Spleen (tissue), 11 donors: ENCODE measurements around the gene KLF8. TPM values are rescaled to one million over a fixed set of nuclear protein-coding genes. Genes with fewer than 3 reads are reported as not detected.

Experiments
- DNase-seq: peaks from one replicate; pipeline ENCODE4 v3.0.0-alpha.2; 2020
- H3K27ac ChIP-seq, 8 donors: fragments of 200-600 bp; sonication (generic) in 7 of 8; 1 replicate in 4 of 8; 2 replicates in 4 of 8; pipeline versions ENCODE4 v1.5.0 to v1.8.0; 2016 to 2021; ENCODE audit warnings: inconsistent platforms in 4 of 8, mild to moderate bottlenecking in 4 of 8, moderate library complexity in 1 of 8
- H3K27me3 ChIP-seq, 7 donors: fragments of 200-600 bp; sonication (generic) in 6 of 7; replicated peaks in 1 of 7; 1 replicate in 4 of 7; 2 replicates in 3 of 7; pipeline versions ENCODE4 v1.5.0 to v1.8.0; 2016 to 2021; ENCODE audit warnings: inconsistent platforms in 3 of 7, mild to moderate bottlenecking in 1 of 7
- H3K36me3 ChIP-seq, 6 donors: fragments of 200-600 bp; sonication (generic) in 5 of 6; 1 replicate in 4 of 6; 2 replicates in 2 of 6; pipeline versions ENCODE4 v1.5.0 to v1.8.0; 2016 to 2021; ENCODE audit warnings: inconsistent platforms in 2 of 6
- H3K4me1 ChIP-seq, 6 donors: fragments of 200-600 bp; sonication (generic) in 5 of 6; 1 replicate in 3 of 6; 2 replicates in 3 of 6; pipeline versions ENCODE4 v1.5.0 to v1.8.0; 2016 to 2021; ENCODE audit warnings: inconsistent platforms in 3 of 6
- H3K4me3 ChIP-seq, 8 donors: fragments of 200-600 bp; sonication (generic) in 7 of 8; 1 replicate in 4 of 8; 2 replicates in 4 of 8; pipeline versions ENCODE4 v1.5.0 to v1.8.0; 2016 to 2021; ENCODE audit warnings: inconsistent platforms in 4 of 8, mild to moderate bottlenecking in 4 of 8, moderate library complexity in 2 of 8
- H3K9me3 ChIP-seq, 8 donors: fragments of 200-600 bp; sonication (generic) in 7 of 8; 1 replicate in 4 of 8; 2 replicates in 4 of 8; pipeline versions ENCODE4 v1.5.0 to v1.8.0; 2016 to 2021; ENCODE audit warnings: inconsistent platforms in 4 of 8
- POLR2A ChIP-seq, 3 donors: fragments of 450-650 bp; IDR thresholded peaks; one replicate each; pipeline ENCODE4 v1.5.1; 2017; ENCODE audit warnings: antibody characterized with exemption in 3 of 3, mild to moderate bottlenecking in 1 of 3
- POLR2AphosphoS5 ChIP-seq, 3 donors: sonication (generic); formaldehyde crosslinking; IDR thresholded peaks; one replicate each; pipeline ENCODE4 v1.5.1; 2017; ENCODE audit warnings: antibody characterized with exemption in 3 of 3
- WGBS, 5 donors: extraction: QIAGEN DNeasy Blood & Tissue Kit in 3 of 5; methylation state at CpG; one replicate each; pipeline versions ENCODE4 v1.1.5 to v1.1.7; 2013 to 2018; 5-methylcytosine and 5-hydroxymethylcytosine counted together
- intact Hi-C: fragments of 100-400 bp; cut with DNase I; formaldehyde crosslinking; loops from one replicate; pipeline ENCODE4 v1.15.0; 2023; ENCODE audit warnings: low total_unique reads
- polyA plus RNA-seq, 3 donors: library from polyadenylated mRNA; stranded (reverse); fragments of 200-250 nt; gene quantifications; one replicate each; pipeline ENCODE4 v1.2.1, GENCODE V29; 2013
- total RNA-seq, 7 donors: library from RNA; depleted of rRNA in 3 of 7; stranded (reverse); fragments of >200 nt in 3 of 7; fragmentation: NEBNext Ultra II Directional in 4 of 7; extraction: Animal tissue kit (Norgen Biotek cat#: 25700) in 4 of 7; gene quantifications; one replicate each; pipeline versions ENCODE4 v1.1.0 to v1.2.1, GENCODE V29; 2016 to 2021
- TF ChIP-seq, protein P1 (sequence below), 11 experiments: fragments of 200-600 bp in 7 of 11; fragments of 450-650 bp in 4 of 11; sonication (generic) in 4 of 11; IDR thresholded peaks in 8 of 11; conservative IDR thresholded peaks in 3 of 11; 1 replicate in 7 of 11; 2 replicates in 4 of 11; pipeline versions ENCODE4 v1.4.0 to v1.8.0; 2016 to 2021; ENCODE audit warnings: antibody characterized with exemption in 11 of 11, inconsistent platforms in 4 of 11, mild to moderate bottlenecking in 1 of 11
- donor health status: healthy with polysubstance abuse.
- donor health status: DM: no; HTN: no; CAD: no; lungs with moderate emphysema.
- donor health status: DM: no; HTN: no; CAD: no.
- donor health status: Bipolar disorder and iron deficiency.
- donor health status: healthy.
- donor health status: DM: no; HTN: no; CAD: no.
- donor health status: DM: yes; HTN: yes; CAD: no.

KLF8 gene
- total and polyA plus RNA-seq, 10 donors: 3.0 to 22.2 (median 8.6) TPM

DNA sequence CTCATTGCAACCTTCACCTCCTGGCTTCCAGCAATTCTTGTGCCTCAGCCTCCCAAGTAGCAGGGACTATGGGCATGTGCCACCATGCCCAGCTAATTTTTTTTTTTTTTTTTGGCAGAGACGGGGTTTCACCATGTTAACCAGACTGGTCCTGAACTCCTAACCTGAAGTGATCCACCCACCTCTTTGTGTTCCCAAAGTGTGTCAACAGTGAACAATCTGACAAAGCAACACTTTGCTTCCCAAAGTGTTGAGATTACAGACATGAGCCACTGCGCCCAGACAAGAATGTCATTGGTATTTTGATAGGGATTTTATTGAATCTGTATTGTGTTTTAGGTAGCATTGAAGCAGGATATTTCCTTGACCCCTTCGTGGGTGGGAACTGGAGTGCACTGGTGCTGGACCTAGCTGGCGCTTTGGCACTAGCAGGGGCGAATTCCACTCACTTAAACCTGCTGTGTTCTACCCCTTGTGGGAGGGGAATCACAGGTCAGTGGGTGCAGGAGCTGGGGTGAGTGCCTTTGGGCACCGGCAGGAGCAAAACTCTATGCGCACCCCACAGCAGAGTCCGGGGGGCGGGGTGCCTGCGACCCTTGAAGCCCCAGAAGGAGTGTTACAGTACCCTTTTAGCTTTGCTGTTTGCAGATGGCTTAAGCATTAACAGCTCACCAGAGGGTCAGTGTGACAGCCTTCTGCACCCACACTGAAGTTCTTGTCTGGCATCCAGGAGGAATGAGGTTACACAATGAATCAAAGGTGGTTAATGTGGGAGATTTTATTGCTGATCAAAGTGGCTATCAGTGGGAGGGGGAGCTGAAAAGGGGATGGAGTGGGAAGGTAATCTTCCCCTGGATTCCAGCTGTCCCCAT is 21.9 kb downstream of the KLF8 start:
- 73 to 96% (median 92%) methylated on average over 3 to 10 of the region's 10 CpGs for WGBS, 5 donors
- H3K27me3 ChIP-seq: no peaks in the 10 kb centered on the region
- H3K36me3 ChIP-seq: no peaks in the 10 kb centered on the region
- H3K27ac ChIP-seq: no peak overlapping the region
- no peak overlapping the region for H3K4me3 ChIP-seq
- no peak for TF ChIP-seq POLR2A (IDR thresholded peaks at IDR 0.05)
- TF ChIP-seq, protein P1, sequence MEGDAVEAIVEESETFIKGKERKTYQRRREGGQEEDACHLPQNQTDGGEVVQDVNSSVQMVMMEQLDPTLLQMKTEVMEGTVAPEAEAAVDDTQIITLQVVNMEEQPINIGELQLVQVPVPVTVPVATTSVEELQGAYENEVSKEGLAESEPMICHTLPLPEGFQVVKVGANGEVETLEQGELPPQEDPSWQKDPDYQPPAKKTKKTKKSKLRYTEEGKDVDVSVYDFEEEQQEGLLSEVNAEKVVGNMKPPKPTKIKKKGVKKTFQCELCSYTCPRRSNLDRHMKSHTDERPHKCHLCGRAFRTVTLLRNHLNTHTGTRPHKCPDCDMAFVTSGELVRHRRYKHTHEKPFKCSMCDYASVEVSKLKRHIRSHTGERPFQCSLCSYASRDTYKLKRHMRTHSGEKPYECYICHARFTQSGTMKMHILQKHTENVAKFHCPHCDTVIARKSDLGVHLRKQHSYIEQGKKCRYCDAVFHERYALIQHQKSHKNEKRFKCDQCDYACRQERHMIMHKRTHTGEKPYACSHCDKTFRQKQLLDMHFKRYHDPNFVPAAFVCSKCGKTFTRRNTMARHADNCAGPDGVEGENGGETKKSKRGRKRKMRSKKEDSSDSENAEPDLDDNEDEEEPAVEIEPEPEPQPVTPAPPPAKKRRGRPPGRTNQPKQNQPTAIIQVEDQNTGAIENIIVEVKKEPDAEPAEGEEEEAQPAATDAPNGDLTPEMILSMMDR (IDR thresholded peaks at IDR 0.05 in 8 of 11, conservative IDR thresholded peaks at IDR 0.05 in 3 of 11): no peak
- TF ChIP-seq POLR2AphosphoS5 (IDR thresholded peaks at IDR 0.05): no peak
- H3K9me3 ChIP-seq: peaks cover 0 to 10% (median 0%) of the 10 kb centered on the region in 8 donors
- H3K4me1 ChIP-seq: no peaks in the 10 kb centered on the region
- DNase-seq: no peak
- intact Hi-C loops: no loop called here

DNA sequence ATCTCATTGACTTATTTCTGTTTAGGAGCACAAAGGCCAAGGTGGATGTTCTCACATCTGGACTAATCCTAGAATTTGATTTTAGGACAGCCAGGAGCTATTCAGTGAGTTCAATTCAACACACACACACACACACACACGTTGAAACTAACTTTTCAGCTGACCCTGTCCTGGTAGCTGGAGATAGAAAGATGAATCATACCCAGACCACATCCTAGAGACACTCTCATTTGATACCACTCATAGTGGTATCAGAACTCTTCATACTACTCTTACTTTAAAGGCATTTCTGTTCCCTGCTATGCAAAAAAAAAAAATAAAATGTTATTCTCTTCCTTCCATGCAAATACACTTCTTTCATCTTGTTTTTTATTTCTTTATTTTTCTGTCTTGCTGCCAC is 36.7 kb downstream of the KLF8 start:
- H3K4me1 ChIP-seq: no peaks in the 10 kb centered on the region
- peaks cover 0 to 13% (median 0%) of the 10 kb centered on the region in 6 donors for H3K36me3 ChIP-seq
- DNase-seq: no peak
- H3K27ac ChIP-seq: no peak overlapping the region
- H3K4me3 ChIP-seq: no peak overlapping the region
- H3K9me3 ChIP-seq: no peaks in the 10 kb centered on the region
- TF ChIP-seq, protein P1 (IDR thresholded peaks at IDR 0.05 in 8 of 11, conservative IDR thresholded peaks at IDR 0.05 in 3 of 11): no peak
- TF ChIP-seq POLR2AphosphoS5 (IDR thresholded peaks at IDR 0.05): no peak
- TF ChIP-seq POLR2A (IDR thresholded peaks at IDR 0.05): no peak
- intact Hi-C loops: no loop called here
- H3K27me3 ChIP-seq: no peaks in the 10 kb centered on the region
- WGBS, 5 donors: 26 to 80% (median 47%) methylated on average over 1 of the region's 1 CpG

DNA sequence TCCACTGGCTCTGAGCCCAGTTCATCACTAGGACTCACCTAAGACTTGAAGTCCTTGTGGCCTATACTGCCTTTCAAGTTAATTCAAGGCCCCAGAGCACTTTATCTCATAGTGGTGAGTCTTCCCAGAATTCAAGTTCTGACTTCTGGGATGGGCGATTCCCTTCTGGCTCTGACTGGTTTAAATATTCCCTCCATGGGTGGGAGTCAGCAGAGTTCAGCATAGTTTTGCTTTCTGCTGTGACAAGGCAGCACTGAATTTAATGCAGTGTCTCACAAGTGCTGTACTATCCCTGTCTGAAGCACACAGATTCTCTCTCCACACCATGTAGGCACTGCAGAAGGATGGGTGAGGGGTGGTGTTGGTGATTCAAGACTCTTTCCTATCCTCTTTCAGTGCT is 46.5 kb downstream of the KLF8 start:
- 45 to 100% (median 92%) methylated on average over 1 of the region's 1 CpG for WGBS, 5 donors

DNA sequence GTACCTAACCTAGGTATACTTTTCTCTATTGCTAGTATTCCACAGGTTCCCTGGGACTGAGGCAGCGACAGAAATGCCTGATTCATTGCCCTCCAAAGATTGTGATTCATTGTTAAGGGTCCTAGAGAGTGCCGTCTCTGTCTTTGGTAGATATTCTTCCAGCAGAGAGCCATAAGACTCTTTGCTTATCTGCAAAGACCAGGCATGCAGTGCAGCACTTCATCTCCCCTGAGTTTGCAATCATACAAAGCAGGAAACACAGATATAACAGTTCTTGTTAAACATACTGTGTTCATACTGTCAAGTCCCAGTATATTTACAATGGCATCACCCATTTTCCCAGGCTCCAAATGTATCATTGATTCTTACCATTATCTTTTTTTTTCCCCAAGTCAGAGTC is 47.7 kb downstream of the KLF8 start:
- H3K27ac ChIP-seq: no peak overlapping the region
- peaks cover 0 to 8% (median 0%) of the 10 kb centered on the region in 6 donors for H3K36me3 ChIP-seq
- H3K4me1 ChIP-seq: no peaks in the 10 kb centered on the region
- TF ChIP-seq POLR2AphosphoS5 (IDR thresholded peaks at IDR 0.05) (no peak), POLR2A (IDR thresholded peaks at IDR 0.05) (no peak)
- TF ChIP-seq, protein P1 (IDR thresholded peaks at IDR 0.05 in 8 of 11, conservative IDR thresholded peaks at IDR 0.05 in 3 of 11): no peak
- no peaks in the 10 kb centered on the region for H3K27me3 ChIP-seq
- no peak overlapping the region for H3K4me3 ChIP-seq
- no peaks in the 10 kb centered on the region for H3K9me3 ChIP-seq
- DNase-seq: no peak
- WGBS, 5 donors: 55 to 85% (median 75%) methylated on average over 2 of the region's 2 CpGs
- intact Hi-C loops: no loop called here

More for the DNA sequence above, 46.5 kb downstream of the KLF8 start:
- TF ChIP-seq POLR2A (IDR thresholded peaks at IDR 0.05) (no peak), POLR2AphosphoS5 (IDR thresholded peaks at IDR 0.05) (no peak)
- TF ChIP-seq, protein P1 (IDR thresholded peaks at IDR 0.05 in 8 of 11, conservative IDR thresholded peaks at IDR 0.05 in 3 of 11): no peak
- no peaks in the 10 kb centered on the region for H3K4me1 ChIP-seq
- H3K4me3 ChIP-seq: no peak overlapping the region
- H3K27ac ChIP-seq: no peak overlapping the region
- no peak for DNase-seq
- intact Hi-C loops: no loop called here
- no peaks in the 10 kb centered on the region for H3K9me3 ChIP-seq
- no peaks in the 10 kb centered on the region for H3K36me3 ChIP-seq
- H3K27me3 ChIP-seq: no peaks in the 10 kb centered on the region
